Keratinocyte (primary cell): ENCODE results near the gene EIF6. TPM values are rescaled to one million over a fixed set of nuclear protein-coding genes. Genes with fewer than 3 reads are reported as not detected.

Experiments used
- DNase-seq: peaks from one replicate; pipeline ENCODE4 v3.0.0-alpha.2; 2011; ENCODE audit warnings: low read depth, missing footprints, low spot score
- FAIRE-seq: peaks from 2 replicates; lab custom pipeline; 2011; peaks lifted over from hg19 to GRCh38; lab: Jason Lieb, UNC
- H2AFZ ChIP-seq: 2 replicates; pipeline ENCODE4 v1.6.0; 2012; ENCODE audit warnings: low read length, control low read depth, inconsistent platforms; ENCODE audit not compliant: control insufficient read depth
- H3K27ac ChIP-seq: 2 replicates; pipeline ENCODE4 v1.5.1; 2011; ENCODE audit warnings: low read length; ENCODE audit not compliant: control insufficient read depth, insufficient read depth
- H3K27me3 ChIP-seq: 3 replicates; pipeline ENCODE4 v1.6.0; 2011; ENCODE audit warnings: low read length; ENCODE audit not compliant: control insufficient read depth, insufficient read depth; ENCODE audit errors: extremely low read depth
- H3K36me3 ChIP-seq, 2 experiments: 2 replicates in 1 of 2; 3 replicates in 1 of 2; pipeline ENCODE4 v1.5.1; 2011; ENCODE audit warnings: low read length in 2 of 2, mild to moderate bottlenecking in 1 of 2; ENCODE audit not compliant: control insufficient read depth in 2 of 2, insufficient read depth in 2 of 2; ENCODE audit errors: extremely low read depth in 1 of 2
- H3K4me1 ChIP-seq: 3 replicates; pipeline ENCODE4 v1.5.1; 2011; ENCODE audit warnings: low read length; ENCODE audit not compliant: control insufficient read depth, insufficient read depth; ENCODE audit errors: extremely low read depth
- H3K4me2 ChIP-seq: 3 replicates; pipeline ENCODE4 v1.6.0; 2011; ENCODE audit warnings: low read depth, low read length; ENCODE audit not compliant: control insufficient read depth, insufficient read depth; ENCODE audit errors: extremely low read depth
- H3K4me3 ChIP-seq, 3 experiments: fragments of 200-600 bp in 1 of 3; sonication (generic) in 1 of 3; 2 replicates in 2 of 3; 3 replicates in 1 of 3; pipeline ENCODE4 v1.5.1; 2011 to 2016; ENCODE audit warnings: low read length in 3 of 3, mild to moderate bottlenecking in 3 of 3, control low read depth in 2 of 3, inconsistent platforms in 1 of 3, low read depth in 1 of 3, mixed read lengths in 1 of 3, mixed run types in 1 of 3, moderate library complexity in 1 of 3; ENCODE audit not compliant: control insufficient read depth in 2 of 3, insufficient read depth in 2 of 3; ENCODE audit errors: extremely low read depth in 1 of 3
- H3K79me2 ChIP-seq: 2 replicates; pipeline ENCODE4 v1.6.0; 2012; ENCODE audit warnings: low read length; ENCODE audit not compliant: control insufficient read depth, insufficient read depth
- H3K9ac ChIP-seq: 3 replicates; pipeline ENCODE4 v1.6.0; 2011; ENCODE audit warnings: low read length; ENCODE audit not compliant: control insufficient read depth, insufficient read depth; ENCODE audit errors: extremely low read depth
- H3K9me1 ChIP-seq: 3 replicates; pipeline ENCODE4 v1.6.0; 2011; ENCODE audit warnings: low read length; ENCODE audit not compliant: control insufficient read depth, insufficient read depth; ENCODE audit errors: extremely low read depth
- H3K9me3 ChIP-seq: 2 replicates; pipeline ENCODE4 v1.5.1; 2012; ENCODE audit warnings: low read depth, low read length; ENCODE audit not compliant: control insufficient read depth
- H4K20me1 ChIP-seq: 3 replicates; pipeline ENCODE4 v1.6.0; 2011; ENCODE audit warnings: low read length; ENCODE audit not compliant: control insufficient read depth, insufficient read depth; ENCODE audit errors: extremely low read depth
- EZH2 ChIP-seq: IDR thresholded peaks from one replicate; pipeline ENCODE4 v1.6.1; 2012; ENCODE audit warnings: inconsistent platforms, mild to moderate bottlenecking, low read length, moderate library complexity
- dilution Hi-C: fragments of 300-500 bp; cut with MboI; formaldehyde crosslinking; loops from one replicate; pipeline ENCODE4 v1.7.0; 2020; ENCODE audit warnings: low sequenced_read_pairs; ENCODE audit not compliant: extremely low pct_ligation_motif_present
- polyA plus RNA-seq, 5 experiments: library from polyadenylated mRNA; depleted of rRNA in 3 of 5; stranded (reverse) in 3 of 5; stranded (forward) in 1 of 5; unstranded in 1 of 5; fragments of >200 nt; gene quantifications; 1 replicate in 1 of 5; 2 replicates in 3 of 5; 3 replicates in 1 of 5; pipeline versions ENCODE4 v1.2.1 to v1.2.3, GENCODE V29; 2011 to 2012; ENCODE audit warnings: missing spikeins in 2 of 5, low read depth in 1 of 5, low replicate concordance in 1 of 5
- TF ChIP-seq, protein P1 (sequence below), 3 experiments: IDR thresholded peaks in 1 of 3; conservative IDR thresholded peaks in 1 of 3; optimal IDR thresholded peaks in 1 of 3; 2 replicates in 2 of 3; 3 replicates in 1 of 3; pipeline versions ENCODE3 to v1.5.1; 2011; ENCODE audit warnings: low read length in 3 of 3, mild to moderate bottlenecking in 3 of 3, moderate library complexity in 2 of 3, control low read depth in 1 of 3, inconsistent platforms in 1 of 3; ENCODE audit not compliant: insufficient read depth in 2 of 3; ENCODE audit errors: extremely low read depth in 1 of 3

The EIF6 gene
- polyA plus RNA-seq, 1 donor (not counting 4 experiments of a cell fraction or from before 2014, with no cell fraction given), result 206 TPM

DNA sequence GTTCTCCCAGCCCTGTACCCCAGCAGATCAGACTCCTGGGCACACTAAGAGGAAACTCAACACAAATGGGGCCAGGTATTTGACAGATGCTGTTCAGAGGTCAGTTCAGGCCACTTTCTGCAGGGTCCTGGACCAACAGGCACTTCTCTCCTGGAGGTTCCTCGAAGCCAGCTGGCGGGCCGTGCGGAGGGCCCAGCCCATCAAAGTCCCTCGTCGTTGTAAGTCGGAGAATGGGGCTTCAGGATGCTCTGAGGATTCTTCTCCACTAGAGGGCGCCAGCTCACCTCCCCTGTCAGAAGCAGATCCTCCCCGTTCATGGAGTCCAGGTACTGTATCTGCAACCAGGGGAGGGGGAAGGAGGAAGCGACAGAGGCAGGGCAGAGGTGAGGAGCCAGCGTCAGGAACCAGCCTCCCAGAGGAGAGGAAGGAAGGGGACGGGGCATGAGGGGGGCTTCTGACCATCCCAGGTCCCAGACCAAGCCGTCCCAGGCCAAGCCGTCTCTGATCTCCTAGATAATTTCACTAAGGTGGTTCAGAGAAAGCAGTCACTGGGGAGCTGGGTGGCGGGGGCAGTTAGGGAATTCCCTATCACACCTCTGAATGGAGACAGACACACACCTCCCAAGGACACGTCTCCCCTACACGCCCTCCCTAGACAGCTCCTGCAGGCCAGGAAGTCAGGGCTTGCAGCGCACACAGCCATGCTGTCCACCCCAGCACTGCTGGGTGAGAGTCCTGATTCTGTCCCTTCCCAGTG is 19.3 kb upstream of the EIF6 start:
- no peak for TF ChIP-seq EZH2
- TF ChIP-seq, protein P1, sequence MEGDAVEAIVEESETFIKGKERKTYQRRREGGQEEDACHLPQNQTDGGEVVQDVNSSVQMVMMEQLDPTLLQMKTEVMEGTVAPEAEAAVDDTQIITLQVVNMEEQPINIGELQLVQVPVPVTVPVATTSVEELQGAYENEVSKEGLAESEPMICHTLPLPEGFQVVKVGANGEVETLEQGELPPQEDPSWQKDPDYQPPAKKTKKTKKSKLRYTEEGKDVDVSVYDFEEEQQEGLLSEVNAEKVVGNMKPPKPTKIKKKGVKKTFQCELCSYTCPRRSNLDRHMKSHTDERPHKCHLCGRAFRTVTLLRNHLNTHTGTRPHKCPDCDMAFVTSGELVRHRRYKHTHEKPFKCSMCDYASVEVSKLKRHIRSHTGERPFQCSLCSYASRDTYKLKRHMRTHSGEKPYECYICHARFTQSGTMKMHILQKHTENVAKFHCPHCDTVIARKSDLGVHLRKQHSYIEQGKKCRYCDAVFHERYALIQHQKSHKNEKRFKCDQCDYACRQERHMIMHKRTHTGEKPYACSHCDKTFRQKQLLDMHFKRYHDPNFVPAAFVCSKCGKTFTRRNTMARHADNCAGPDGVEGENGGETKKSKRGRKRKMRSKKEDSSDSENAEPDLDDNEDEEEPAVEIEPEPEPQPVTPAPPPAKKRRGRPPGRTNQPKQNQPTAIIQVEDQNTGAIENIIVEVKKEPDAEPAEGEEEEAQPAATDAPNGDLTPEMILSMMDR (optimal IDR thresholded peaks at IDR 0.05 in 1 of 3, IDR thresholded peaks at IDR 0.05 in 1 of 3, conservative IDR thresholded peaks at IDR 0.05 in 1 of 3; ENCODE audit: extremely low read depth in 1 of 3, insufficient read depth in 2 of 3, low read length in 3 of 3), result peak; percentile 92 to 96 (median 96)
- H3K4me2 ChIP-seq, result peak overlapping the region; percentile 59
- DNase-seq, result no peak
- H3K79me2 ChIP-seq, result no peaks in the 10 kb centered on the region
- FAIRE-seq, result peak; percentile 74
- peak overlapping the region; percentile 98 for H3K27ac ChIP-seq
- H3K36me3 ChIP-seq, result peaks cover 2 to 19% of the 10 kb centered on the region in 2 experiments
- H2AFZ ChIP-seq, result peak overlapping the region; percentile 13
- H4K20me1 ChIP-seq, result no peaks in the 10 kb centered on the region
- peak overlapping the region; percentile 64 for H3K9ac ChIP-seq
- H3K9me1 ChIP-seq, result no peaks in the 10 kb centered on the region
- peaks cover 73% of the 10 kb centered on the region for H3K4me1 ChIP-seq
- no peaks in the 10 kb centered on the region for H3K9me3 ChIP-seq
- peak overlapping the region; percentile 14 to 29 (median 23) for H3K4me3 ChIP-seq
- no peaks in the 10 kb centered on the region for H3K27me3 ChIP-seq
- dilution Hi-C loops, result no loop called here

DNA sequence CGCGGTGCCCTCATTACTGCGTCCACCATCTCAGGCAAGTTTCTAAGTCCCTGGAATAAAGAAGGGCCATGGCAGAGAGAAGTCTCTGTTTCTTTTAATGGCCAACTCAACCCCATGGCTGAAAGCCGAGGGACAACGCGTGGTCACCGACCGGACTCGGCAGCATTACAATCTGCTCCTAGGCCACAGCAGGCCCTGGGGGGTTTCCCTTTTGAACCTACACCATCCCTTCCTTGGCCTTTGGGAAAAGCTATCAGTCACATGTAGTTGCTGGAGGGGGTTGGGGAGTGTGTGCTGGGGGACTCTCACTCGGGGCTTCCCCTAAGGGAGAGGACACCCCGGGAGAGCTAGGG is 18.8 kb upstream of the EIF6 start:
- dilution Hi-C loops, result no loop called here
- H4K20me1 ChIP-seq, result no peaks in the 10 kb centered on the region
- FAIRE-seq (no peak), DNase-seq (no peak)
- H3K9ac ChIP-seq, result peak overlapping the region; percentile 64
- peaks cover 2 to 19% of the 10 kb centered on the region in 2 experiments for H3K36me3 ChIP-seq
- H3K9me1 ChIP-seq, result no peaks in the 10 kb centered on the region
- H3K4me3 ChIP-seq, result peak overlapping the region in 1 of 3 experiments; percentile 23
- no peak for TF ChIP-seq EZH2
- TF ChIP-seq, protein P1 (optimal IDR thresholded peaks at IDR 0.05 in 1 of 3, IDR thresholded peaks at IDR 0.05 in 1 of 3, conservative IDR thresholded peaks at IDR 0.05 in 1 of 3; ENCODE audit: extremely low read depth in 1 of 3, insufficient read depth in 2 of 3, low read length in 3 of 3), result no peak
- H3K27ac ChIP-seq, result peak overlapping the region; percentile 98
- H3K27me3 ChIP-seq, result no peaks in the 10 kb centered on the region
- no peaks in the 10 kb centered on the region for H3K79me2 ChIP-seq
- H3K4me1 ChIP-seq, result peaks cover 67% of the 10 kb centered on the region
- no peak overlapping the region for H2AFZ ChIP-seq
- H3K4me2 ChIP-seq, result peak overlapping the region; percentile 59
- no peaks in the 10 kb centered on the region for H3K9me3 ChIP-seq
